ENCODE measurements around the gene CD300LB.
"Not testable (repeated sequence)": the region's sequence is repeated elsewhere in the genome, so short reads cannot be mapped to it uniquely, and the experiment has no call there.

The CD300LB gene

GRCh38 chr17:74531231-74531761 lies at the start of gene CD300LB:
TSS of gene CD300LB (minus strand) at chr17:74531475. CDS start at chr17:74531350, 125 bp downstream.
- DNase-seq (ENCODE audit: low read depth) = no peak

GRCh38 chr17:74579900-74580299 lies 48.6 kb upstream of the CD300LB start:
- DNase-seq (ENCODE audit: low read depth) = no peak

- DNase-seq (ENCODE audit: low read depth) = no peak
Measured at GRCh38 chr17:74578979-74579378, 47.7 kb upstream of the CD300LB start.

GRCh38 chr17:74574489-74575142 lies 43.3 kb upstream of the CD300LB start:
- DNase-seq (ENCODE audit: low read depth) = no peak

GRCh38 chr17:74573635-74574034 lies 42.4 kb upstream of the CD300LB start:
- DNase-seq (ENCODE audit: low read depth) = not testable (repeated sequence)

- DNase-seq (ENCODE audit: low read depth) = no peak
Measured at GRCh38 chr17:74573169-74573568, 41.9 kb upstream of the CD300LB start.

GRCh38 chr17:74571621-74572270 lies 40.5 kb upstream of the CD300LB start:
- DNase-seq (ENCODE audit: low read depth) = no peak

GRCh38 chr17:74569020-74570003 lies 38.0 kb upstream of the CD300LB start:
- DNase-seq (ENCODE audit: low read depth) = no peak

- DNase-seq (ENCODE audit: low read depth) = no peak
Measured at GRCh38 chr17:74568106-74568873, 37.0 kb upstream of the CD300LB start.

GRCh38 chr17:74567397-74567796 lies 36.1 kb upstream of the CD300LB start, which contains the start of gene CD300H:
TSS of gene CD300H (minus strand) at chr17:74567509.
- no peak for DNase-seq (ENCODE audit: low read depth)

GRCh38 chr17:74566132-74566753 lies 35.0 kb upstream of the CD300LB start:
- no peak for DNase-seq (ENCODE audit: low read depth)

- DNase-seq (ENCODE audit: low read depth) = no peak
Measured at GRCh38 chr17:74565126-74565525, 33.9 kb upstream of the CD300LB start.

GRCh38 chr17:74563358-74563757 lies 32.1 kb upstream of the CD300LB start:
- no peak for DNase-seq (ENCODE audit: low read depth)

GRCh38 chr17:74561586-74561985 lies 30.3 kb upstream of the CD300LB start:
- no peak for DNase-seq (ENCODE audit: low read depth)

GRCh38 chr17:74558882-74559519 lies 27.7 kb upstream of the CD300LB start:
- no peak for DNase-seq (ENCODE audit: low read depth)

- DNase-seq (ENCODE audit: low read depth) = not testable (repeated sequence)
Measured at GRCh38 chr17:74558402-74558801, 27.1 kb upstream of the CD300LB start.

GRCh38 chr17:74555427-74555940 lies 24.2 kb upstream of the CD300LB start:
- DNase-seq (ENCODE audit: low read depth) = no peak

GRCh38 chr17:74554909-74555308 lies 23.6 kb upstream of the CD300LB start:
- DNase-seq (ENCODE audit: low read depth) = no peak

GRCh38 chr17:74552037-74552436 lies 20.8 kb upstream of the CD300LB start:
- DNase-seq (ENCODE audit: low read depth) = no peak

GRCh38 chr17:74550602-74551001 lies 19.3 kb upstream of the CD300LB start:
- no peak for DNase-seq (ENCODE audit: low read depth)

Data from T-helper 22 cell (primary cell).